ENCODE data around the gene RAG2. TPM values are rescaled to one million over a fixed set of nuclear protein-coding genes. Genes with fewer than 3 reads are reported as not detected.

The RAG2 gene
- polyA plus RNA-seq, 4 donors: 0.30 to 1.1 (median 0.57) TPM

DNA sequence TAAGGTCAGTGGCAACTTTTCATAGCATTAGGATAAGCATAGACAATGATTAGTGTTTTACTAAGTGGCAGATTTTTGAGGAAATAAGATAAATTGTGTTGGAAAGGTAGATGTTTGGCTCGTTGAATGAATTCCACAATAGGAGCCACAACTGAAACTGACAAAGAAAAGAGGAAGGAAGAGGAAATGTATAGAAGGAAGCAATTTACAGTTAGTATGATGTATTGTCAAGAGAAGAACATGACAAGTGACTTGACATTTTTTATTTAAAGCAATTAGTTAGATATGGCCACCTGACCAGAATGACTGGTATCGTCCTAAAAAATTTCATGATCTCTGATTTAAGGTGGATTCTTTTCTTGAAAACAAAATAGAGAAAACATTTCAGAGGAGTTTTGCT is 3.1 kb upstream of the RAG2 start:
- DNase-seq (ENCODE audit: low read depth in 4 of 4, low spot score in 3 of 4): no peak

DNA sequence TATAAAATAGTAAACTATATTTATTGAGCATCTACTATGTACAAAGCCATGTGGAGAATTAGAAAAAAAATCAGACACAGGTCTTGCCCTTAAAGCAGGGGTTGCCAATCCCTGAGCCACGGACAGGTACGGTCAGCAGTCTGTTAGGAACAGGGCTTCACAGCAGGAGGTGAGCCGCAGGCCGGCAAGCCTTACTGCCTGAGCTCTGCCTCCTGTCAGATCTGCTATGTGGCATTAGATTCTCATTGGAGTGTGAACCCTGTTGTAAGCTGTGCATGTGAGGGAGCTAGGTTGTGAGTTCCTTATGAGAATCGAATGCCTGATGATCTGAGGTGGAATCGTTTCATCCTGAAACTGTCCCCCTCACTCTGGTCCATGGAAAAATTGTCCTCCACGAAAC is 2.1 kb upstream of the RAG2 start:
- no peak for DNase-seq (ENCODE audit: low read depth in 4 of 4, low spot score in 3 of 4)

DNA sequence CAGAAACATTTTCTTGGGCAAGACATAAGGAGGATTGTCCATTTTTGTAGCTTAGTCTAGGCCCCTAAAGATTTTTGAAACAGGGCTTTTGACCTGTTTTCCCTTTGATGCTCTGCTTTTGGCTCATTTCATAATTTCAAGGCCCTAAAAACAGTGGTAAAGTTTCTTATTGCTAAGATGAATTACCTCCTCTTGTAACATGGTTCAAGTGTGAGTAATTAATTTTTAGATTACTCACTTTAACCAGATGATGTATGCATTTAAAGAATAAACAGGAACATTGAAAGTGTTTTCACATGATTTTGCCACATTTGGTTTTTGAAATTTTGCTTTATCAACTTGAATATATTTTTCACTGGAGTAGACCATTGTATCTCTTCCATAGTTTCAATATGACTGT is 1.2 kb downstream of the RAG2 start:
- DNase-seq (ENCODE audit: low read depth in 4 of 4, low spot score in 3 of 4): no peak

DNA sequence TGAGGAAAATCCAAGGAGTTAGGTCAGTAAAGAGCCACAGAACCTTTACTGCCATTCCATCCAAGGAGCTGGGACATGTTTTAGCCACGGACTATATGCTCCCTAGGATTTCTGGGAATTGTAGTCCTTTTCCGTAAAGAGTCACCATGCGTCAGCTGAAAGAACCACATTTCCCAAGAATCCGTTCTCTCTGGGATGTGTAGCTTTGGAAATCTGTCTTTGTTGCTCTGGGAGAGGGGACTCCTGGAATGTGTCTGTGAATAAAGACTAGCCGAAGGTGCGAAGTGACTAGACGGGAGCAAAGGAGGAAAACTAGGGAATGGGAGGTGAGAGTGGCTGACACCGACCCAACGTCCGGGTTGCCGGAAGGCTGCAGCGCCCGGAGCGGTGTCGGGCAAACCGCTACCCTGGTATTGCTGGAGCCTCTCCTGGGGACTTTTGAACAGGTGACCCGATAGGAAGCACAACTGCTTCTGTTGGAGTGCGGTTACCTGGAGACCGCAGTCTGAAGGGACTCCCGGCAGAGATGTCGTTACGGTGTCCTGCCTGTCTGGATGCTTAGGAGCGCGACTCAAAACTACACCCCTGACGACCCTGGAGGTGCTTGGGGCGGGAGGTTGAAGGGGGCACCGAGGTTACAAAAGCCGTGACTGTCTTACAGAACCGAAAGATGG is 3.6 kb downstream of the RAG2 start, which contains the start of gene IFTAP:
TSS of gene IFTAP (plus strand) at position 187 of the 674 bp plus-strand sequence. CDS start 15,602 bp downstream, outside the sequence.
- peak; percentile 81 to 91 (median 86) for DNase-seq (ENCODE audit: low read depth in 4 of 4, low spot score in 3 of 4)

DNA sequence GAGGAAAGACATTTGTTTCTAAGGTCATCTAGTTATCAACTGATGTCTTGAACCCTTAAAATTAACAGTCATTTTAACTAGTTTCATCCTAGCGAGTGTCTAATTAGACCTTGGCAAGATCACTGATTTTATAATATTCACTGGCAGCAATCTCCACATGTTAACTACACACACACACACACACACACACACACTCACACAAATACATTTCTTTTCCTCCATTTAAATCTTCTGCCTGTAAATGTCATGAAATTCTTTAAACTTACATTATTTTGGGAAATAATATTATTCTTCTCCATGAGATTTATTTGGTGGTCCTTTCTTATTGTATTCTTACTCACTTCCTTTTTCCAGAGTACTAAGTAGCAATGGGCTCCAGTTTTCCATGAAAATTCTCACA is 6.6 kb downstream of the RAG2 start:
- DNase-seq (ENCODE audit: low read depth in 4 of 4, low spot score in 3 of 4): no peak

DNA sequence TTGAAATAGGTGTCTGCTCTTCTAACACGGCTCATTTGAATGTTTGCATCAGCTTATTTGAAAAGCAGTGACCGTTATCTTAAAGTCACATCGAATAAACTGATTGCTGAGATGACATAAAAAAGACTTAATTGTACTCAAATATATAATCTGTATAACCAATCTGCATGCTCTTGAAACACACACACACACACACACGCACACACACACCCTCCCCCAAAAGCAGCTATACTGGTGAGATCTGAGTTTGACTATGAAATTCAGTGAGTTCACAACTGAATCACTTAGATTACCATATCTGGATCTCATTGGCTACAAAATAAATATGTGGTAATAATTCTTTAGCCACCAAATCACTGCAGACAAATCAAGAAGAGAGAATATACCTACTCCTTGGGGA is 7.5 kb downstream of the RAG2 start:
- DNase-seq (ENCODE audit: low read depth in 4 of 4, low spot score in 3 of 4): no peak

DNA sequence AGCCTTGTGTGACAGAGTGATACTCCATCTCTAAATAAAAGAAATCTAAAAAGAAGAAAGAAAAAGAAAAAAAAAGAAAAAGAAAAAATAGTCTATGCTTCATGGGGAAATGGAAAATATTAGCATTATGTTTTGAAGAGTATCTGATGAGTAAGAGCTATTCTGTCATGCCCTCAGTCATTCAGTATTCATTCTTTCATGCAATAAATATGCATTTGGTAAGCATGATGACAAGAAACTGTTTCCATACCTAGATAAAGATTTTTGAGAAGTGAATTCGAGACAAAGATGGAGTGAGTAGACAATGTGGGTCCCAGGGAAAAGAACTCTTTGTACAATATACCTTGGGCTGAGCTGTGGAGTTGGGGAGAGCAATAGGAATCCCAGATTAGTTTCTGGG is 9.9 kb downstream of the RAG2 start:
- no peak for DNase-seq (ENCODE audit: low read depth in 4 of 4, low spot score in 3 of 4)

DNA sequence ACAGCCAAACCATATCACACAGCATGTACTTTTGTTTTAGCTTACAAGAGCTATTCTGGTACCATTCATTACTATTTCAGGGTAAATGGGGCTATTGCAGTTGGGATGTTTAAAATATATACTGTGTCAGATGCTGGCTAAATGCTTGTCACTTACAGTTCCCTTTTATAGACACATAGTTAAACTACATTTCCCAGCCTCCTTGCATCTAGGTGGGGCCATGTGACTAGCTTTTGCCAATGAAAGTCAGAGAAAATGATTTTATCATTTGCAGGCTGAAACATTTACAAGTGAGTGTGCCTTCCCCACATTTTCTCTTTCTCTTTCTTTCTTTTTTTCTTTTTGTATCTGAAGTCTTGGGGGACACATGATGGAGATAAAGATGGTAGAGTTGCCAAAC is 11.5 kb downstream of the RAG2 start:
- DNase-seq (ENCODE audit: low read depth in 4 of 4, low spot score in 3 of 4): no peak

DNA sequence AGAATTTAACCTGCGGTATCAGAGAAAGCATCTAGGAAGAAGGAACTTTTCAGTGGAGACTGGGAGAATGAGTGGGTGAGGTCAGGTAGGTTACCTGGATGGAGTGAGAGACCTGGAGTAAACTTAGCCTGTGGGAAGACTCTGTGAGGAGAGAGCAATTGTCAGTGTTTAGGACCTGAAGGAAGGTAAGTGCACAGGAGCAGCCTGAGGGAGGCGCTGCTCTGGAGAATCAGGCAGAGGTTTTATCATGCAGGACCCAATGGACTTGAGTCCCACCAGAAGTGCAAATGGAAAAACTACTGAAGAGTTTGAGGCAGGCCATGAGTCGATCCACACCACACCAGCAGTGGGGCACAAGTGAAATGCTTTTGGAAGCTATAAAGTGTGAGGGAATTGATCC is 14.4 kb downstream of the RAG2 start:
- no peak for DNase-seq (ENCODE audit: low read depth in 4 of 4, low spot score in 3 of 4)

DNA sequence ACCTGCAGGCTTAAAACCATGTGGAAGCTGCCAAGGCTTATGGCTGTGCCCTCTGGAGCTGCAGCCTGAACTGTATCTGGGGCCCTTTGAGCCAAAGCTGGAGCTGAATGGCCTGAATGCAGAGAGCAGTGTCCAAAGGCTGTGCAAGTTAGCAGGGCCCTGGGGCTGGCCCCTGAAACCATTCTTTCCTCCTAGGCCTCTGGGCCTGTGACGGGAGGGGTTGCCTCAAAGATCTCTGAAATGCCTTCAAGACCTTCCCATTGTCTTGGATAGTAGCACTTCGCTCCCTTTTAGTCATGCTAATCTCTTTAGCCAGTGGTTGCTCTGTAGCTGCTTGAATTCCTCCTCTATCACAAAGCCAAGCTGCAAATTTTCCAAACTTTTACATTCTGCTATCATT is 16.5 kb downstream of the RAG2 start:
- no peak for DNase-seq (ENCODE audit: low read depth in 4 of 4, low spot score in 3 of 4)

DNA sequence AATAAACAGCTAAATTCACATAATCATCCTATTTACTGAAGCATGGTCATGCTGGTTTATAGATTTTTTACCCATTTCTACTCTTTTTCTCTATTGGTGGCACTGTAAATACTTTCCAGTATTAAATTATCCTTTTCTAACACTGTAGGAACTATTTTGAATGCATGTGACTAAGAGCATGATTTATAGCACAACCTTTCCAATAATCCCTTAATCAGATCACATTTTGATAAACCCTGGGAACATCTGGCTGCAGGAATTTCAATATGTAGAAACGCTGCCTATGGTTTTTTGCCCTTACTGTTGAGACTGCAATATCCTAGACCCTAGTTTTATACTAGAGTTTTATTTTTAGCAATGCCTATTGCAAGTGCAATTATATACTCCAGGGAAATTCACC is 19.6 kb downstream of the RAG2 start:
- DNase-seq (ENCODE audit: low read depth in 4 of 4, low spot score in 3 of 4): no peak

DNA sequence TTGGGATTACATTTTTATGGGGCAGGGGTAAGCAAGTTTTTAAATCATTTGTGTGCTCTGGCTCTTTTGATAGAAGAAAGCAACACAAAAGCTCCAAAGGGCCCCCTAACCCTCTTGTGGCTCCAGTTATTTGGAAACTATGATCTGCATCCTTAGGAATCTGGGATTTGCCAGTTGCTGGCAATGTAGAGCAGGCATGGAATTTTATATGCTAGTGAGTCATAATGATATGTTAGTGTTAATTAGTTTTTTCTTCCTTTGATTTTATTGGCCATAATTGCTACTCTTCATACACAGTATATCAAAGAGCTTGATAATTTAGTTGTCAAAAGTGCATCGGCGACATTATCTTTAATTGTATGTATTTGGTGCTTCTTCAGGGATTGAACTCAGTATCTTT is 20.2 kb downstream of the RAG2 start:
- DNase-seq (ENCODE audit: low read depth in 4 of 4, low spot score in 3 of 4): no peak

DNA sequence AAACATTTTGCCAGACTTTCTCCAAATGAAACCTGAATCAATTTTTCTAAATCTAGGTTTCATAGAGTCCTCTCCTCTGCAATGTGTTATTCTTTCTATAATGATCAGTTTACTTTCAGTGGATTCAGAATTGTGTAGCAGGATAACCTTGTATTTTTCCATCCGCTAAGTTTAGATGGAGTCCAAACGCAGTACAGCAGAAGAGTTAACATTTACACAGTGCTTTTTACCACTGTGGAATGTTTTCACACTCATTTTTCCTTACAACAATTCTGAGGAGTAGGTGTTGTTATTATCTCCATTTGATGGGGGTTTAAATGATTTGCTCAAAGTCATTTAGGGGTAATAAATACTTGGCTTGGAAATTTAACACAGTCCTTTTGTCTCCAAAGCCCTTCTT is 20.7 kb downstream of the RAG2 start:
- DNase-seq (ENCODE audit: low read depth in 4 of 4, low spot score in 3 of 4): no peak

DNA sequence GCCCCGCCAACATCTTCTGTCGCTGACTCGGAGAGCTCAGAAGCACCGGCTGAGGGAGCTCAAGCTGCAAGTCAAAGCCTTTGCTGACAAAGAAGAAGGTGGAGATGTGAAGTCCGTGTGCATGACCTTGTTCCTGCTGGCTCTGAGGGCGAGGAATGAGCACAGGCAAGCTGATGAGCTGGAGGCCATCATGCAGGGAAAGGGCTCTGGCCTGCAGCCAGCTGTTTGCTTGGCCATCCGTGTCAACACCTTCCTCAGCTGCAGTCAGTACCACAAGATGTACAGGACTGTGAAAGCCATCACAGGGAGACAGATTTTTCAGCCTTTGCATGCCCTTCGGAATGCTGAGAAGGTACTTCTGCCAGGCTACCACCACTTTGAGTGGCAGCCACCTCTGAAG is 23.6 kb downstream of the RAG2 start:
- no peak for DNase-seq (ENCODE audit: low read depth in 4 of 4, low spot score in 3 of 4)

DNA sequence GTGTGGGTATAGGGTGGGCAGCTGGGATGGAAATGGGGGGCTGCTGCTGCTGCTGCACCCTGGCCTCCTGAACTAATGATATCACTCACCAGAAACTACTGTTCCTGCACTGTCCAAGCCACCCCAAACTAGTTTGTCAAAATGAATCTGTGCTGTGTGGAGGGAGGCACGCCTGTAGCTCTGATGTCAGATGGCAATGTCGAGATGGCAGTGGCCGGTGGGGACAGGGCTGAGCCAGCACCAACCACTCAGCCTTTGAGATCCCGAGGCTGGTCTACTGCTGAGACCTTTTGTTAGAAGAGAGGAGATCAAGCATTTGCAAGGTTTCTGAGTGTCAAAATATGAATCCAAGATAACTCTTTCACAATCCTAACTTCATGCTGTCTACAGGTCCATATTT is 28.9 kb downstream of the RAG2 start:
- DNase-seq (ENCODE audit: low read depth in 4 of 4, low spot score in 3 of 4): no peak

DNA sequence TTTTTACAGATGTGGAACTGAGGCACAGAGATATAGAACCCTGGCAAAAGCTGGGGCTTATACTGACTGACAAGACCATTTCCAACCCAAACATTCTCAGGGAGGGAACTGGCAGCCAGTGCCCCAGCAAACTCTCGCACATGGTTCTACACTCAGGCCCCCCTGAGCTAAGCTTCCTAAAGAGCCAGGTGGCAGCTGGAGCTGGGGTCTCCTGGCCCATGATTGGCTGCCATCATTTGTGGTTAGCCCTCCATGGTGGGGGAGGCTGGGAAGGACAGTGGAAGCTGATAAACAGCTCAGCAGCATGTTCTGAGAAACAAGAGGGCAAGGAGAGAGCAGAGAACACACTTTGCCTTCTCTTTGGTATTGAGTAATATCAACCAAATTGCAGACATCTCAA is 30.3 kb downstream of the RAG2 start, which contains the start of gene RAG1:
TSS of gene RAG1 (plus strand) at position 314 of the 400 bp plus-strand sequence. CDS start 5,298 bp downstream, outside the sequence.
- no peak for DNase-seq (ENCODE audit: low read depth in 4 of 4, low spot score in 3 of 4)

DNA sequence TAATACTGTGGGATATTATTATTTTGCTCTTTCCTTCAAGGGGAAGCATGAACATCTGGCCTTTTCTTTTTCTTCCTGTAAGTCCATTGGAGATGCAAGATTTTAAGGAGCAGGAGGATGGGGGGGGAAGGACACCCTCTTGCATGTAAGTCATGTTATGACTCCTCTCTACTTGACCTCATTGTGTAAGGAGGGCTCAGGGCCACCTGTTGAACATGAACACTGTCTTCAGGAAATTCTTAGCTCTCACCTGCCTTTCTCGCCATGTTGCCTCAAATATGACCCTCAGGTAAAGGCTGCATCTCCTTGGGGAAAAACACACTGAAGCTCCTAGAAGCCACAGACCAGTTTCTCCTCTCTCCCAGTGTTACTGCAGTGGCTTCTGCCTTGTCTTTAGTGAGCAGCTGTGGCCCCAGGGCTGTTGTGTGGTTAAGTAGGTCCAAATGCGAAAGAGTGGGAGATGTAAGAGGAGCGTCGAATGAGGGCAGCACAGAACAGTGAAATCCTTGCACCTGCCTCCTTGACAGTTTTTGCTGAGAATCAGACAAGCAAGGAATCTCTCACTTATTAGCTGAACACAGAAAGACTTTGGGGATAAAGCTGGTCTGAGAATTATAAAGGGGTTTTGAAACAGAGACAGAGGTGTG is 31.5 kb downstream of the RAG2 start:
- DNase-seq (ENCODE audit: low read depth in 4 of 4, low spot score in 3 of 4): no peak

DNA sequence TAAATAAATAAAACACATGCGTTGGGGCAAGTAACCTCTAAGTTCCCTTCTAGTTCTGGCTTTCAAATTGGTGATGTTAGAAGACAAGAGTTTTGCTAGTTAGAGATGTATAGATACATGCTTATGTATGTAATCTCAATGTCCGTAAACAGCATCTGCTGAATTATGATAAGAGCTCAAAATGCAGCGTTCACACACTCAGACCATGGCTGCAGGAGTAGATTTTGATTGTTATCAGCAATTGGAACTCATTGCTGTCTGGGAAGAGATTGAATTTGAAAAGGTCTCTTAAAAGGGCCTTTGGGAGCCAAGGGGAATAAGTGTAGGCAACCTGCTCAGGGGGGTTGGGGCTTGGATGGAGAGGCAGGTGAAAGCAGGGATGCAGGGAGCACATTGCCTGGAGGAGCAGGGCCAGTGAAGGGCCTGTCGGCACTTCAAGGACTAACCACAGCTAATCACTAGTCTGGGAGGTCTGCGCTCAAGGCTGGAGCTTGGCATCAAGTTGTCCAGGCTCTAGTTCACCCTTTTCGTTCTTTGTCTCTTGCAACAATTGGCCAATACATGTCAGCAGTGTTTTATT is 32.9 kb downstream of the RAG2 start:
- no peak for DNase-seq (ENCODE audit: low read depth in 4 of 4, low spot score in 3 of 4)

DNA sequence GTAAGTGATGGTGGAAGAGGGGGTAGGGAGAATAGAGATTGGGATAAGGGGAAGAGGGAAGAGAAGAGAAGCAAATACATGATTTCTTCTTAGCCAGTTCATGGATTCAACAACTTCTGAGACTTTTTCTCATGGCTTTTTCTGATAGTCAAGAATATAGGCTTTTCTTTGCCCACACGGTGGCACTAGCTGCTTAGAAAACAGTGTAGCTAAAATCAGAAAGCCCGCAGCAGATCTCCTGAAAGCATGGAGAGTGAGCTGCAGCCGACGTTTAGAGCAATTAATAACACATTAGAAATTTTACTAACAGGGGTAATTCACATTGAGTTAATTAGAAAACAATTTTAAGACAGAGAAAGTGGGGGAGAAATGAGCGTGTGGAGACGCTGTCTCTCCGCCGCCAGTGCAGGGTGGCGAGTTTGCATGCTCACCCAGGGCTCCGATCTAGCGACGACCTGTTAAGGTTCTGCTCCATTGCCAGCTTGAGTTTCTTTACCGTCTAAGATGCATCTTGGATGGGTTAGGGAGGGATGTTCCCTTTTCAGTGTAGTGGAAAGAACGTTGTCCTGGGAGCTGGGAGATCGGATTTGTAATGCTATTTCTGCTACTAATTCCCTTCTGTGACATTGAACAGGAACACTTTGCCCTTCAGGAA is 33.5 kb downstream of the RAG2 start:
- peak; percentile 51 to 67 (median 52) for DNase-seq (ENCODE audit: low read depth in 4 of 4, low spot score in 3 of 4)

DNA sequence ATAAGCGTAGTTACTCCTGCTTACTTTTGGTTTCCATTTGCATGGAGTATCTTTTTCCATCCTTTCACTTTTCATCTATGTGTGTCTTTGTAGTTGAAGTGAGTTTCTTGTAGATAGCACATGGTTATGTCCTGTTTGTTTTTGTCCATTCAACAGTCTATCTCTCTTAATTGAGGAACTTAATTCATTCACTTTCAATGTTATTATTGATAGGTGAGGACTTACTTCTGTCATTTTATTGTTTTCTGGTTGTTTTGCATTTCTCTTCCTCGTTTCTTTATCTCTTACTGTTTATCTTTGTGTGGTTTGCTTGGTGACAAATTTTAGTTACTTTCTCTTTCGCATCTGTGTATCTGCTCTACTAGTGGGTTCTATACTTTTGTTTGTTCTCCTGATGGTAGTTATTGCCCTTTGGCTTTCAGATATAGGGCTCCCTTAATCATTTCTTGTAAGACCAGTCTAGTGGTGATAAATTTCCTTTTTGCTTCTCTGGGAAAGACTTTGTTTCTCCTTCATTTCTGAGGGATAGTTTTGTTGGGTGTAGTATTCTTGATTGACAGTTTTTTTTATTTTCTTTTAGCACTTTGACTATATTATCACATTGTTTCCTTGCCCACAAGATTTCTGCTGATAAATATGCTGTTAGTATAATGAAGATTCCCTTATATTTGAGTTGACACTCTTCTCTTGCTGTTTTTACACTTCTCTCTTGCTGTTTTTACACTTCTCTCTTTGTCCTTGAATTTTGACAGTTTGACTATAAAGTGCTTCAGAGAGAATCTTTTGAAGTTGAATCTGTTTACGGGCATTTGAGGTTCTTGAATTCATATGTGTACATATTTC is 39.2 kb downstream of the RAG2 start:
- DNase-seq (ENCODE audit: low read depth in 4 of 4, low spot score in 3 of 4): no peak

DNA sequence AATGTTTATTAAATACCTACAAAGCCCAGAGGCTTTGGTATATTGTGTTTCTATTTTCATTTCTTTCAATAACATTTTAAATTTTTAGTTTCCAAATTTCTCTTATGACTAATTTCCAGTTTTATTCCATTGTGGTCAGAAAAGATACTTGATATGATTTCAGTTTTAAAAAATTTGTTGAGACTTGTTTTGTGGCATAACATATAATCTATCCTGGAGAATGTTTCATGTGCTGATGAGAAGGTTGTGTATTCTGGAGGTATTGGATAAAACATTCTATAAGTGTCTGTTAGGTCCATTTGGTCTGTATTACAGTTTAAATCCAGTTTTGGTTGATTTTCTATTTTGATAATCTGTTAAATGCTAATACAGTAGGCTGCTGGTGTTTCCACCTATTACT is 40.0 kb downstream of the RAG2 start:
- DNase-seq (ENCODE audit: low read depth in 4 of 4, low spot score in 3 of 4): no peak

Data from left renal pelvis (tissue), 4 donors.